OCI-LY7 (cell line): ENCODE data around the gene JAM2.

ENCODE experiments used
- CTCF ChIP-seq: fragments of 200-600 bp; sonication (generic); conservative IDR thresholded peaks from 2 replicates; pipeline ENCODE4 v1.5.1; 2014; ENCODE audit warnings: mild to moderate bottlenecking, antibody characterized with exemption, low read length, moderate library complexity, mixed read lengths
- EZH2phosphoT487 ChIP-seq: fragments of 200-600 bp; sonication (generic); IDR thresholded peaks from 2 replicates; pipeline ENCODE4 v1.6.1; 2018; ENCODE audit warnings: low read depth, borderline replicate concordance, mild to moderate bottlenecking, mixed run types, antibody characterized with exemption, low read length, moderate library complexity, mixed read lengths

GRCh38 chr21:25640943-25641292 lies 1.9 kb downstream of the JAM2 start:
- TF ChIP-seq CTCF (no peak), EZH2phosphoT487 (no peak)
